ENCODE data around the gene NCAPG2.

NCAPG2 gene

DNA sequence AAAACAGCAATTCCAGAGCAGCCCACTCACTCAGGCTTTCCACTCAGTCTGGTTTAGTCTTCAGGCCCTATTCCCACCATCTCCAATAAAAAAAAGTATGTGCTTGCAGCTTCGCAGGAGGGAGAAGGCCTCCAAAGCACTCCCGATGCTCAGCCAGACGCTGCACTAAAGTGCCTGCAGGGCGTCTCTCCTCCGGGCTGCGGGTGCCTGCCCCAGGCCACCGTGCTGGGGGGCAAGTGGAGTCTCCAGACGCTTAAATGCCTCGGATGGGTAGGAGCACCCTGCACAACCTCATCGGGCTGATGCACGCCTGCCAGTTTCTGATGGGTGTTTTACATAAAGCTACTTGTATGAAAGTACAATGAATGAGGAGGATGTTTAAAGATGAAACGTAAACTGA lies 31.3 kb upstream of the NCAPG2 start:
- no peak for DNase-seq (ENCODE audit: extremely low read depth in 1 of 2, low read depth in 1 of 2)

DNA sequence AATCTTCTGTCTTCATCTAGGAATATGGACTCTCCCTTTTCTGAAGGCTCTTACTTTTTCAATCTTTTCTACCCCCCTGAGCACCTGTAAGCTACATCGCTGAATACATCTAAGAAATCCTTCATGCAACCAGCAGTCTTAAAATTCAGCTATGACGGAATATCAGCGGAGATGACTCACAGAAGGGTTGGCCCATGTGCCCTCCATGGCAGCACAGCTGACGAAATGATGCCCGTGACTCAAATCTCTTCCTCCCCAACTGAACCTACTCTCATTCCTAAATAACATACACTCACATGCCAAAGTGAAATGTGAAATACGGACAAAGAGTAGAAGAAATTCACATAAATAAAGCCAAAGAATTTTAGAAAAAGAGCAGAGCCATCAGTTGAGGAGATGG lies 30.3 kb upstream of the NCAPG2 start:
- no peak for DNase-seq (ENCODE audit: extremely low read depth in 1 of 2, low read depth in 1 of 2)

DNA sequence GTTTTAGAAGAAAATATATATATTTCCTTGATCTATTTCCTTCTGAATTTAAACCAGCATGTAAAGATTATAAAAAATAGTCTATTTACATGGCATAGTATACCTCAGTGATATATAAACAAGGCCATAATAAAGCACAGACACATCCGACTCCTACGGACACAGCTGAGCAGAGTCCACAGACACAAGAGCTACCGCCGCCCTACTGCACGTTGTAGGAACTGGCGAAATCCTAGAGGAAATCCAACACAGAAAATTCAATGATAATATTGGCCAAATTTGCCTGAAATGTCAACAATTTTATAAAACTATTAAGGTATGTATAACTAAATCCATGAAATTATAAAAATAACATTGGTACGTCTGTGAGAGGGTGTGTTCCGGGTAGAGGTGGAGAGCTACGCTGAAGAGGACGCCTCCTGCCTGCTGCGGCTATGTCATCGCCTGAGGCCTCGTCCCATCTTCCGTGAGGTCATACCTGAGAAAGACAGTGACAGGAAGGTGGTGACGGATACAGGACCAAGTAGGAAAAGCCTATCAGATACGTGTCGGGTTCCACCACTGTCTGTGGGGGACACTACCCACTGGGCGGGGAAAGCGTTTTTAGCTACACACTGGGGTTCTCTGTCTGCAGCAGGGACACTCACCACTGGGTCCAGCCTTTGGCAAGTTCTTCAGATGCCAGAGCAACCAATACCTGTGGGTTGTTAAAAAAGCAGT lies 29.3 kb upstream of the NCAPG2 start:
- no peak for DNase-seq (ENCODE audit: extremely low read depth in 1 of 2, low read depth in 1 of 2)

DNA sequence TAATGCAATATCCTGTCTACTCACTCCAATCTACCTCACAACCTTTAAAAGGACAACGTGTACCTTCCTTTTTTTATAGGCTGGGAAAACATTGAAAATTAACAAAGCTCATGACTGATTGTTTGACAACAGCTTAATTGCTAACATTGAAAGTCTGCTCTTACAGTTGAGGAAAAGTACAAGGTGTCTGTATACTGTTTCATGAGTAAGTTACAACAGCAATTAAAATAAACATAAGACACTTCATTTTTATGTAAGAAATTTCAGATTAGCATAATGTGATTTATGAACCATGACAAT lies 28.6 kb upstream of the NCAPG2 start:
- DNase-seq (ENCODE audit: extremely low read depth in 1 of 2, low read depth in 1 of 2): no peak

DNA sequence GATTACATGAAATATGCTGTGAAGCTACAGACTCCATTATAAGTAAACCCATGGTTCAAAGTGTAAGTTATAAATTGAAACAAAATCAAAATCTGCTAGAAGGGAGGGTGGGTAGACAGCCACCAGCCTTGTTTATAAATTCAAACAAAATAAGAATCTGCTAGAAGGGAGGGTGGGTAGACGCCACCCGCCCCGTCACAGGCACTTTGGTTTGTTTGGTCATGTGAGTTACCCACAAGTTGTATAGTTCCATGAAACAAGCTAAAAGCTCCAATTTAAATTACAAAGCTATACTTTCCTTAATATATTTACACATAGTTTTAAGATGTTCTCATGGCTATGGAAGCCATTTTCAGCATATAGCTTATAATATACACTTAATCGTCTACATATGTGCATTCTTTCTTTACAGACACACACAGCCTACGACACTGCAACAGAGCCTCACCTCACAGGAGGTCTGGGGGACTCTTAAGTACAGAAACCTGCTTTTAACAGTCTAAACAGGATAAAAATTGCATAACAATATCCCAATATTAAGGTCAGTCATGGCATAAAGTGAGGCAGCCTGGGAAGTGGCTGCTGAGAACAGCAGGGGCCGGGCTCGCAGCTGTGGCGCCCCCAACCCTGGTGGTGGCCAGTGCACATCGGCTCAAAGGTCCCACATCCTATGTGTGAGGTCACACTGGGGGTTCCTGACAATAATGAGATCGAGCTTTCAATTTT lies 28.1 kb upstream of the NCAPG2 start:
- DNase-seq (ENCODE audit: extremely low read depth in 1 of 2, low read depth in 1 of 2): no peak

- DNase-seq (ENCODE audit: extremely low read depth in 1 of 2, low read depth in 1 of 2): no peak
These were observed 27.2 kb upstream of the NCAPG2 start for GRCh38 chr7:158731761-158732160.

- DNase-seq (ENCODE audit: extremely low read depth in 1 of 2, low read depth in 1 of 2): no peak
These were observed 26.1 kb upstream of the NCAPG2 start for GRCh38 chr7:158730383-158731346.

DNA sequence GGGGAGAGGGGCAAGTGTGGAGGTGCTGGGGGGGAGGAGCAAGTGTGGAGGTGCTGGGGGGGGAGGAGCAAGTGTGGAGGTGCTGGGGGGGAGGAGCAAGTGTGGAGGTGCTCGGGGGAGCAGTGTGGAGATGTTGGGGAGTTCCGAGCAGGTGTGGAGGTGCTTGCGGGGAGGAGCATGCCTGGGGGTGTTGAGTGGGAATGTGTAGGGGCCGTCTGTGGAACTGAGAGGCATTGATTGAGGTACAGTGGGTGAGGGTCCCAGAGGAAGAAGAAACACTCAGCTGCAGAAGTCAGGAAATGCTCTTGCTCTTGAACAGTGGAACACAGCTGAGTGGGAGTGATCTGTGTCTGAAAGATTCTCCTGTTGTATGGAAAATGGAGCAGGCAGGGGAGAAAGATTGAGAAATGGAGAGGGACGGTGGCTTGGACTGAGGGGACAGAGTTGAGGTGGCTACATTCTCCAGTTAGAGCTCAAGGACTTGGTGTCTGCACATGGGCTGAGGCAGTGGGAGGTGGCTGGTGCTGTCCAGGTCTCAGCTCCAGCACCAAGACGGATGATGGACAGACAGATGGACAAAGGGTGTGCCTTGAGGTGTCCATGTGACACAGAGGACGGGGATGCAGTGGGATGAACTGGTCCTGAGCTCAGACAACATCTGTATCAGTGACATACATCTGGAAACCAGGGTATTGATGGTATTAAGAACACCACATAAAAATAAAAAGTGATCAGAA lies 25.2 kb upstream of the NCAPG2 start:
- no peak for DNase-seq (ENCODE audit: extremely low read depth in 1 of 2, low read depth in 1 of 2)

GRCh38 chr7:158728911-158729645 lies 24.5 kb upstream of the NCAPG2 start:
- DNase-seq (ENCODE audit: extremely low read depth in 1 of 2, low read depth in 1 of 2): no peak

DNA sequence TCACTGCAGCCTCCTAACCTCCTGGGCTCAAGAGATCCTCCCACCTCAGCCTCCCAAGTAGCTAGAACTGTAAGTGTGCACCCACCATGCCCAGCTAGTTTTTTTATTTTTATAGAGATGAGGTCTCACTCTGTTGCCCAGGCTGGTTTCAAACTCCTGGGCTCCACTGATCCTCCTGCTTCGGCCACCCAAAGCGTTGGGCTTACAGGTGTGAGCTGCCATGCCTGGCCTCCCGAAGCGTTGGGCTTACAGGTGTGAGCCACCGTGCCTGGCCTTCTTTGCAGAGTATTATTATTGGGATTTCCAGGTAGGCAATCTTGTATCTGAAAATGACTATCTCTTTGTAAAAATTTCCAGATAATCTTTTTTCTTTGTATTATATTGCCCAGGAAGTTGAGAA lies 23.1 kb upstream of the NCAPG2 start:
- DNase-seq (ENCODE audit: extremely low read depth in 1 of 2, low read depth in 1 of 2): no peak

GRCh38 chr7:158726277-158726807 lies 21.7 kb upstream of the NCAPG2 start:
- DNase-seq (ENCODE audit: extremely low read depth in 1 of 2, low read depth in 1 of 2): no peak

DNA sequence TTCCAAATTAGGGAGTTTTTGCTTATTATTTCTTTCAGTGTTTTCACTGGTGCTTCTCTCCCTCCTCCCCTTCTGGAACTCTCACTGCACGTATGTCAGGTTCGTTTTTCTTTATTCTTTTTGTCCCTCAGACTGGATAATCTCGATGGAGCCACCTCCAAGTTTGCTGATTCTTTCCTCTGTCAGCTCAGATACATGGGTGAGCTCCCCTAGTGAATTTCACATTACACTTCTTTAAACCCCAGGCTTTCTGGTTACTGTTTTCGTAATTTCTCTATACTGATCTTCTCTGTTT lies 20.8 kb upstream of the NCAPG2 start:
- no peak for DNase-seq (ENCODE audit: extremely low read depth in 1 of 2, low read depth in 1 of 2)

GRCh38 chr7:158724658-158725505 lies 20.3 kb upstream of the NCAPG2 start:
- DNase-seq (ENCODE audit: extremely low read depth in 1 of 2, low read depth in 1 of 2): no peak

- no peak for DNase-seq (ENCODE audit: extremely low read depth in 1 of 2, low read depth in 1 of 2)
These were observed 19.2 kb upstream of the NCAPG2 start for GRCh38 chr7:158723714-158724385.

DNA sequence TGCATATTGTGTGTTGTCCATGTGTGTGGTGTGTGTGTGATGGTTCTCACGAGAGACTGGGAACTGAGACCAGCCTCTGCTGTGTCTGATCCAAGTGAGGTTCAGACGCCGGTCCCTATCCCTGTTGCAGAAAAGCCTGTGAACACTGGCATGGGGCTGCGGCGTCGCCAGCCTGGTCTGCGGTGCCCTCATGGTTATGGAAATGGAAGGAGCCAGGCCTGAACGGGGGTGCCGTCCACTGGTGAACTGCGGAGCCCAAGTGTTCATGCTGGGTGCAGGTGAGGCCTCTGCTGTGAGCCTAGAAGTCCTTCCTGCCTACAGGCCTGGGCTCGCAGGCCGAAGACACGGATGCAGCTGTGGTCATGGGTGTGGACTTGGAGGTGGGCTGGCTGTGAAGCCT lies 18.7 kb upstream of the NCAPG2 start:
- DNase-seq (ENCODE audit: extremely low read depth in 1 of 2, low read depth in 1 of 2): no peak

DNA sequence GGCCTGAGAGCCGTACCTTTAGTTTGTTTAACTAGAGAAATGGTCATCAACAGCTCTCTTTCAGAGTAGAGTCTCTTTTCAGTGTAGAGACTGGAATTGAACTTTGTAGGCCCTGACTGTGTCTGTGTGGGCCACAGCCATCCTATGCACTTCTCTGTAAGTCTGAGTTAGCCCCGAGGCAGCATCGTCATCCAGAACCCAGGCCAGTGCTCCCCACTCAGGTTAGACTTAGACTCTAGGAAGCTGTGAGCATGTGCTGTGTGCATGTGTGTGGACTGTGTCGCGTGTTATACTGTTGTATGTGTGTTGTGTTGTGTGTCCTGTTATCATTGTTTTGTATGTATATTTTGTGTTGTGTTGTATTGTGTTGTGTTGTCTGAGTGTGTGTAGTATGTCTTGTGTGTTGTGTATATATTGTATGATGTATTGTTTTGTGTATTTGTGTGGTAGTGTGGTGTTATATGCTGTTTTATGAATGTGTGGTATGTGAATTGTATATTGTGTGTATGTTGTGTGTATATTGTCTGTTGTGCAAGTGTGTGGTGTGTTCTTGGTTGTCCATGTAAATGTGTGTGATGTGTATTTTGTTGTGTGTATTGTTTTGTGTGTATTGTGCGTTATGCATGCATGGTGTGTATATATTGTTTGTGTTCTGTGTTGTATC lies 18.1 kb upstream of the NCAPG2 start:
- no peak for DNase-seq (ENCODE audit: extremely low read depth in 1 of 2, low read depth in 1 of 2)

- DNase-seq (ENCODE audit: extremely low read depth in 1 of 2, low read depth in 1 of 2): no peak
These were observed 15.5 kb upstream of the NCAPG2 start for GRCh38 chr7:158720112-158720511.

DNA sequence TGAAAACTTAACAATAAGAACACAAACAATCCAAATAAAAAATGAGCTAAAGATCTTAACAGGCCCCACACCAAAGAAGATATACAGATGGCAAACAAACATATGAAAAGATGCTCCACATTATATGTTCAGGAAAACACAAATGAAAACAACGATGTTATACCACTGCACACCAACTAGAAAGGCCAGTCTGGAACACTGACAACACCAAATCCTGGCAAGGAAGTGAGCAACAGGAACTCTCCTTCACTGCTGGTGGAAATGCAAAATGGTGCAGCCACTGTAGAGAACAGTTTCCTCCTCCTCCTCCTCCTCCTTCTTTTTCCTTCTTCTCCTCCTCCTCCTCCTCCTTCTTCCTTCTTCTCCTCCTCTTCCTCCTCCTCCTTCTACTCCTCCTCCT lies 12.2 kb upstream of the NCAPG2 start:
- no peak for DNase-seq (ENCODE audit: extremely low read depth in 1 of 2, low read depth in 1 of 2)
